GM23338 (cell line): Measurements from ENCODE around the gene GFOD1.

Experiments used
- CREB1 ChIP-seq: fragments of 250-450 bp; sonication (Bioruptor Pico); IDR thresholded peaks from 2 replicates; pipeline ENCODE4 v1.5.0; 2020; ENCODE audit warnings: low read depth, mild to moderate bottlenecking, moderate library complexity
- CTCF ChIP-seq, 2 experiments: fragments of 200-600 bp in 1 of 2; sonication (generic) in 1 of 2; conservative IDR thresholded peaks; 2 replicates each; pipeline versions ENCODE4 v1.5.1 to v1.6.1; 2016 to 2017; ENCODE audit warnings: antibody characterized with exemption in 2 of 2, low read depth in 2 of 2, mild to moderate bottlenecking in 2 of 2, moderate library complexity in 1 of 2
- ETS1 ChIP-seq: IDR thresholded peaks from 2 replicates; pipeline ENCODE4 v1.6.1; 2016; ENCODE audit warnings: antibody characterized with exemption
- EZH2 ChIP-seq: fragments of 200-600 bp; sonication (generic); IDR thresholded peaks from one replicate; pipeline ENCODE4 v1.8.0; 2017; ENCODE audit warnings: antibody characterized with exemption, mild to moderate bottlenecking, low read depth; ENCODE audit not compliant: unreplicated experiment
- EZH2phosphoT487 ChIP-seq: fragments of 200-600 bp; sonication (generic); IDR thresholded peaks from one replicate; pipeline ENCODE4 v1.8.1; 2018; ENCODE audit warnings: antibody characterized with exemption; ENCODE audit not compliant: unreplicated experiment
- JUNB ChIP-seq: IDR thresholded peaks from one replicate; pipeline ENCODE4 v1.6.1; 2016; ENCODE audit warnings: antibody characterized with exemption; ENCODE audit not compliant: unreplicated experiment
- POLR2AphosphoS5 ChIP-seq: IDR thresholded peaks from 2 replicates; pipeline ENCODE4 v1.6.1; 2016; ENCODE audit warnings: antibody characterized with exemption, low read depth
- REST ChIP-seq: IDR thresholded peaks from one replicate; pipeline ENCODE4 v1.6.1; 2018; ENCODE audit warnings: antibody characterized with exemption; ENCODE audit not compliant: unreplicated experiment
- STAT1 ChIP-seq: IDR thresholded peaks from one replicate; pipeline ENCODE4 v1.6.1; 2016; ENCODE audit warnings: antibody characterized with exemption; ENCODE audit not compliant: unreplicated experiment
- ZNF462 ChIP-seq: fragments of 250-450 bp; sonication (Bioruptor Pico); IDR thresholded peaks from 2 replicates; pipeline ENCODE4 v1.5.0; 2020; ENCODE audit warnings: mild to moderate bottlenecking, moderate library complexity

GRCh38 chr6:13368731-13369115, 118.7 kb downstream of the GFOD1 start:
- TF ChIP-seq CTCF (conservative IDR thresholded peaks at IDR 0.05; ENCODE audit: low read depth in 2 of 2): no peak
- no peak for TF ChIP-seq REST
- no peak for TF ChIP-seq EZH2
- TF ChIP-seq ZNF462: no peak
- no peak for TF ChIP-seq POLR2AphosphoS5
- TF ChIP-seq CREB1 (CRISPR knock-in tag): no peak
- TF ChIP-seq EZH2phosphoT487: no peak
- no peak for TF ChIP-seq STAT1
- no peak for TF ChIP-seq ETS1
- no peak for TF ChIP-seq JUNB
